Stimulated activated CD4-positive, alpha-beta T cell treated with anti-CD3 and anti-CD28 coated beads, Interleukin-2, amount 100 ng/mL, for 48 hours (primary cell): Measurements from ENCODE around the gene GARS1.
"Not testable (repeated sequence)": the region's sequence is repeated elsewhere in the genome, so short reads cannot be mapped to it uniquely, and the experiment has no call there.

ENCODE experiments used
- DNase-seq, 2 donors: peaks; one replicate each; pipeline ENCODE4 v3.0.0-alpha.2; 2020

The GARS1 gene

DNA sequence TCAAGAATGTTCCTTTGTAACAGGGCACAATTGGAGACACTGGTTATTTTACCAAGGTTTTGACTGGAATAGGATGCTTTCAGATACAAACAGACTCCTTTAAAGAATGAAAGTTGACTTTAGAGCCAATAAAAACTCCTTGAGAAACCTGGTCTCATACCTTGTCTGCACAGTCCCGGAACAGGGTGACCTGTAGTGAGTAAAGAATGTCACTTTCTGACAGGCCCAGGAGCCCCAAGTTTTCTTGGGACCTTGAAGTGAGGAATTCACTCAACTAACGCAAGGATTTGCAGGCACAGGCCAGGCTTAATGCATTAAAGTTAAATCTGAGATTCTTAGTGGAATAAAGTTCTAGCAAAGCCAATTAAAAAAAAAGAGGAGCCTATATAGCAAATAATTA, 11.5 kb upstream of the GARS1 start:
- no peak for DNase-seq

DNA sequence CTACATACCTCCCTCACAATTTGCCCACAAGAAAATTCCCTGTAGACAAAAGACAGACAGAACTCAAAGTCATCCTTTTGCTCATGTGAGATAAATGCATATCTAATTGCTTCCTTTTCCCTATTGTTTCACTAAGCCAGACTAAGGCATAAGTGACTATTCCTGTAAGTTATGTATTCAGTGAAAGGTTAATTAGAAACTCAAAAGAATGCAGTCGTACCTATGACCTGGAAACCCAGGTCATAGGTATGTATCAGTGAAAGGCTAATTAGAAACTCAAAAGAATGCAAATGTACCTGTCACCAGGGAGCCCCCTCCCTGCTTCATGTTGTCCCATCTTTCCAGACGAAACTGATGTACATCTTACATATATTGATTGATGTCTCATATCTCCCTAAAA, 10.3 kb upstream of the GARS1 start:
- no peak for DNase-seq

DNA sequence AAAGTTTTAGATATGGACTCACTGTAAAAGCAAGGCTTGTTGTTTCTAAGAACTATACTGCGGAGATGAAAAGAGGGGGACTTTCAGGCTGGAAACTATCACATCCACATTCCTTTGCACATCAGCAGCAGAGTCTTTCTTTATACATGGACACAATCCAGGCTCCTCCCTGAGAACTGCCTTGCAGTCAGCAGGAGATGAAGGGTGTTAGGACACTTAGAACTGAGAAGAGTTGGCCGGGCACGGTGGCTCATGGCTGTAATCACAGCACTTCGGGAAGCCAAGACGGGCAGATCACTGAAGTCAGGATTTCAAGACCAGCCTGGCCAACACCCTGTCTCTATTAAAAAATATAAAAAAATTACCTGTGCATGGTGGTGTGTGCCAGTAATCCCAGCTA, 9.7 kb upstream of the GARS1 start:
- DNase-seq = no peak

DNA sequence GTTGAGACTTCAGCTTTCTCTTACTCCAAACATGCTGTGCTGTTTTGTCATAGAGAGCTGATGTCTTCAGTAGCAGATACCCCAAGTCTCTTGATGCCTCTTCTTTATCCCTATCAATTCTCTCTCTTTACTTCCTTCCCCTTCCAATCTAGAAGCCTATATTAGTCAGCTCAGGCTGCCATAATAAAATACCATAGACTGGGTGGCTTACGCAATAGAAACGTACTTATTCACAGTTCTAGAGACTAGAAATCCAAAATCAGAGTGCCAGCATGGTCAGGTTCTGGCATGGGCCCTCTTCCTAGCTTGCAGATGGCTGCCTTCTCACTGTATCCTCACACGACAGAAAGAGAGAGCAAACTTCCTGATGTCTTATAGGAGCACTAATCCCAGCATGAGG, 9.0 kb upstream of the GARS1 start:
- DNase-seq = no peak

DNA sequence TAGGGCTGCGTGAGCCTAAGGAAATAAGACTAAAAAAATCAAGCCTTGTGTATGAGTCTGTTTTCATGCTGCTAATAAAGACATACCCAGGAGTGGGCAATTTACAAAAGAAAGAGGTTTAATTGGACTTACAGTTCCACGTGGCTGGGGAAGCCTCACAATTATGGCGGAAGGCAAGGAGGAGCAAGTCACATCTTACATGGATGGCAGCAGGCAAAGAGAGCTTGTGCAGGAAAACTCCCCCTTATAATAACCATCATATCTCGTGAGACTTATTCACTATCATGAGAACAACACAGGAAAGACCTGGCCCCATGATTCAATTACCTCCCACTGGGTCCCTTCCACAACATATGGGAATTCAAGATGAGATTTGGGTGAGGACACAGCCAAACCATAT, 7.1 kb upstream of the GARS1 start:
- DNase-seq = not testable (repeated sequence)

DNA sequence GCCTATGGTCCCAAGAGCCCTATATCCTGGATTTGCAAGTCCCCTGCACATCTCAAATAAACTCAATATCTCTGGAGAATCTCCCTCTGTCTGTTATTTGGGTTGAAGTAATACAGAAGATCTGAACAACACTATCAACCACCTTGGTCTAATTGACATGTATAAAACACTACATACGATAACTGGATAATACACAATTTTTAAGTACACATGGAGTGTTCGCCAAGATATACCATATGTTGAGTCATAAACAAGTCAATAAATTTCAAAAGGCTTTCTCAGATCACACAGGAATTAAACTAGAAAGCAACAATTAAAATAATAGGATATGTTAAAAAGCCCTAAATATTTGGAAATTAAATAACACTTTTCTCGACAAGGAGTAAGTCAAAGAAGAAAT, 5.6 kb upstream of the GARS1 start:
- DNase-seq = no peak

DNA sequence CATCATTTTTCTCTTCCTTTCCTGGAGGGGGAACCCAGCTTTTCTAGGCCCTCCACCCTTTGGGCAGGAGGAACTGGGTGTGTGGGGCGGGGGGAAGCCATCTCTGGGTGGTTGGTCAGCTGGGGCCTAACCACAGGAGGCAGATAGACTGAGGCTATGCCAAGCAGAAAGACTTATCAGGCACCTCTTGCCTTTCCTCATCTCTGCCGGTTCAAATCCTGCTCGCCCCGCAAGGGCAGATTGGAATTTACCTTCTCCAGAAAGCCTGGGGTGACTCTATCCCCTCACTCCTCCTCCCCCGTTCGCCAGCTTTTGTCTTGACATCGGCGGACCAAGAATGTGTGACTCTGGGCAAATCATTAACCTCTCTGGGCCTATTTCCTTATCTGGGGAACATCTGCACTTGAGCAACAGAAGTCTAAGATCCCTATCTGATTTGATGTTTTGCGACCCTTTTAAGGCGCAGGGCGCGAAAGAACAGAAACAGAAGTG, 584 bp upstream of the GARS1 start:
- peak; percentile 26 to 32 for DNase-seq

DNA sequence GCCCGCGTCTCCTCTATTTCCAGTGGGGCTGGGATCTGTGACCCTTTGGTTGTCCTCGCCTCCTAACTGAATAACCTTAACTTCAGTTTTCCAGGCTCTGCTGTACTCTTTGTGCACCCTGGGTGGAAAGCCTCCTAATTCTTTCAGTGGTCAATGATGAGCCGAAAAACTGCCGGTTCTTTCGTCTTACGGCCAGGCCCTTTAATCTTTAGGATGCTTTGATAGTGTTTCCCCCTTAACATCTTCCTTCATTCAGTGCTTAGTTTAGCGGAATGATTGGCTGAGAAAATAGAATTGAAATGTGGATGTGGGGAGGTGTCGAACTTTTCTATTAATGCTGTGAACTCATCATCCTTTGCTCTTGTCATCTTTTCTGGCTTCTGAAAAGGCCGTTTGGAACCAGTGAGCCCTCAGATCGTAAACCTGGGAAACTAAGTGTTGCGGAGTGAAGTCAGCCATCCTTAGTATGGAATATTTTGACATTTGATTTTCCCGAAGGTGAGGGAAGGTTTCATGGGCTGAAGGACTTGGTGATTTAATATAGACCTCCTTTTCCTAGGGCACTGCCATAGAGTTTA, 847 bp downstream of the GARS1 start:
- no peak for DNase-seq

DNA sequence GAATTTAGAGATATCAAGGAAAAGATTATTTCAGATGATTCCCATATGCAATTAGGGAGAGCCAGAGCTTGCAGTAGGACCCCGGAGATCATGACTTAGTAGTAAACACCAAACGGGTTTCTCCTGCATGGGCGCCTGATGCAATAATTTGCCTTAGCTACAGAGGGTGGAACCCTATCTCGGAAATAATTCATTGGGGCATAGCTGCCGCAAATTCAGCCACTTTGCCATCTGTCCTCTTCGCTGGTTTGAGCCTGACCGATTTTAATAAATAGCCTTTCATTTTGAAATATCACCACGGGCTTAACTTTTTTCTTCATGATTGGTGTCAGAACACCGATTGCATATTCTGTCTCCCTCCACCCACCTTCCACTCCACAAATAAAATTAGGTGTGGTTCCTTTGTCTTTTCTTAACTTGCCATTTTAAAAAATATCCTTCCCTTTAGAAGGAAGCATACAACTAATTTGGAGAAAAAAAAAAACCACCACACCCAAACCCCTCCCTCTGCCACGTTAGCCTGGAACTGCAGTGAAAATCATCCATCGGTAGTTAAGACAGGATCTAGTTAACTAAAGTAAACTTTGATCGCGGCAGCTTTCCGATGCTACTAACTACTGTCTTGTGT, 1.4 kb downstream of the GARS1 start:
- no peak for DNase-seq

DNA sequence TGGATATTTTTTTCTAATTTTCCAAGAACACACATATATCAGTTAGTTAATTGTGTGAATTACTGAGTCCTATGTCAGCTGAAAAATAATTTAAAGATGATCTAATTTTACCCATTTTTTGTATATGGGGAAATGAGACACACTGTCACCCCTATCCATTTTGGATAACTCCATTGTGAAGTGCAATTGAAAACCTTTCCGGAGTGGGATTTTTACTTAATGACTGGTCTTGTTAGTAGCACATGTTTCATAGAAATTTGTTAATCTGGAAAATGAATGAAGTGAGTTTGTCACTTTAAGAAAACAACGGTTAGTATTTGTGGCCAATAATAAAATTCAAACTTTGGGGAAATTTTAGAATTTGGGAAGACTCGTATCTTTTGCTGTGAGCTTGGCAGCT, 2.0 kb downstream of the GARS1 start:
- no peak for DNase-seq

DNA sequence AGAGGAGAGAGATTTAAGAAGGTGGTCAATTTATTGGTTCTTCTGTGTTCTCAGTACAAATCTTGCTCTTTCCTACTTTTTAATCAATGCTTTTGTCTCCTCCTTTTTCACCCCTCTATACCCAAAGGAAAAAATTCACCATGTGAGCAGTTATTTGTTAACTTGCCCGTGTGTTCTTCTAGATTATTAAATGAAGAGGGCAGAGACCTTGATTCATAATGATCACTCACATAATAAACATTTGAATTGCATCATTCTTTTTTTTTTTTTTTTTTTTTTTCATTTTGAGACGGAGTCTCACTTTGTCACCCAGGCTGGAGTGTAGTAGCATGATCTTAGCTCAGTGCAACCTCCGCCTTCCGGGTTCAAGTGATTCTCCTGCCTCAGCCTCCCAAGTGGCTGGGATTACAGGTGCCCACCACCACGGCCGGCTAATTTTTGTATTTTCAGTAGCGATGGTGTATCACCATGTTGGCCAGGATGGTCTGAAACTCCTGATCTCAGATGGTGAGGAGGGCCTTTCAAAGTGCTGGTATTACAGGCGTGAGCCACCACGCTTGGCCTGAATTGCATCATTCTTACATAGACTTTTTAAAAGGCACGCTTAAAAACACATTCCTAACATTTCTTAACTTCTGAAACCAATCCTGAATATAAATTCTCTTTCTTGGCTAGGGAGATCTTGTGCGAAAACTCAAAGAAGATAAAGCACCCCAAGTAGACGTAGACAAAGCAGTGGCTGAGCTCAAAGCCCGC, 3.6 kb downstream of the GARS1 start:
- no peak for DNase-seq

DNA sequence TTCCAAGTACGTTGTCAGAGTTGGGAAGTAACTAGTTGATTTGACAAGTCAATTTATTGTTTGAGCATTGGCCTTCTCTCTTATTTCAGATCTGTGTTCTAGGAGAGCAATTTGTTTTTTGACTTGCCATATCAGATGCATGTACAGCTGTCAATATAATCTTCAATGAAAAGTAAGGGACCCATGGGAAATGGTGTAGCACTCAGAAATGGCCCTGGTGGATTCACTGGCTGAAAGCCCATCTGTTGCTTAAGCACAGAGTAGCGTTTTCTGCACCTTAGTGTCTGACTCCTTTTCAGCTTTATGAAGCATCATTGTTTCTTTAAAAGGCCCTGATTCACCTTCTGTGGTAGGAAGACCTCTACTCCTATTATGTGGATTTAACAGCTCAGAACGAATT, 10.2 kb downstream of the GARS1 start:
- DNase-seq = no peak

DNA sequence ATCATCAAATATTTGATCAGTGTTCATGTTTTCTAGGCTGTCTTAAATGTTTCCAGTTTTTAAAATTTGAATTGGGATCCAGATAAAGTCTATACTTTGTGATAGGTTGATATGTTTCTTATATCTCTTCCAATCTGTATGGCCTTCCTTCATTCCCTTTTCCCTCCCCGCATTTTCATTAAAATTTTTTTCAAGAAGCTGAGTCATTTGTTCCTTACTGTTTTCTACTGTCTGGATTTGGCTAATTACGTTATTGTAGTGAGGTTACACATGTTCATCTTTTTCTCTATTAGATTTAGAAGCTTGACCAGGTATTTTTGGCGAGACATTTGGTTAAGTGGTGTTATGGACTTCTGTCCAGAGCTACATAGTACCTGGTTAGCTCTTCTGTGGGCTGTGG, 11.2 kb downstream of the GARS1 start:
- DNase-seq = no peak

DNA sequence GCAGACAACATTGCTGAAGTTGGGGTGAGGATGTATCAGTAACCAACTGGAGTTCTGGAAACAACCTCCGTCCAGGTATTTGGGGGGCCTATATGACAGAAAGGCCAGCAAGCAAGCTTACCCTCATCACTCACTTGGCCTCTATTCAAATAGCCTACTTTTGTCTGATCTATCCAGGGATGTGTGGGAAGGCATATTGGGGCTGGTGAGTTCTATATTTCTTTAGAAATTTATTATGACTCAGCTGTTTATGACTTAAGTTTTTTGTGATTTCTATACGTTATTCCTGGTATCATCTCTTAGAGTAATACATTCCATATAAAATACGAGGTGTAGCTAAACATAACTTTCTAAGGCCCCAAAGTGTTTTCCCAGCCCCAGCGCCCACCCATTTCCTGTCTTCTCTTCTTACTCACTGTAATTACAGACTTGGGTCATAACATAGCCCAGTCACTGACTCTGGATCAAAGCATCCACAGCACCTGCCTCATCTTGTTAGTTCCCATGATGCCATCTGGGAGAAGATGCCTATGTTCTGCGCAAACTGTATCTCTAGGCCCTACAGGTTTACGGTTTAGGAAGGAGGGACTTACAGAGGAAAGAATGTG, 18.1 kb downstream of the GARS1 start:
- DNase-seq = peak in 1 of 2 donors; percentile 37

DNA sequence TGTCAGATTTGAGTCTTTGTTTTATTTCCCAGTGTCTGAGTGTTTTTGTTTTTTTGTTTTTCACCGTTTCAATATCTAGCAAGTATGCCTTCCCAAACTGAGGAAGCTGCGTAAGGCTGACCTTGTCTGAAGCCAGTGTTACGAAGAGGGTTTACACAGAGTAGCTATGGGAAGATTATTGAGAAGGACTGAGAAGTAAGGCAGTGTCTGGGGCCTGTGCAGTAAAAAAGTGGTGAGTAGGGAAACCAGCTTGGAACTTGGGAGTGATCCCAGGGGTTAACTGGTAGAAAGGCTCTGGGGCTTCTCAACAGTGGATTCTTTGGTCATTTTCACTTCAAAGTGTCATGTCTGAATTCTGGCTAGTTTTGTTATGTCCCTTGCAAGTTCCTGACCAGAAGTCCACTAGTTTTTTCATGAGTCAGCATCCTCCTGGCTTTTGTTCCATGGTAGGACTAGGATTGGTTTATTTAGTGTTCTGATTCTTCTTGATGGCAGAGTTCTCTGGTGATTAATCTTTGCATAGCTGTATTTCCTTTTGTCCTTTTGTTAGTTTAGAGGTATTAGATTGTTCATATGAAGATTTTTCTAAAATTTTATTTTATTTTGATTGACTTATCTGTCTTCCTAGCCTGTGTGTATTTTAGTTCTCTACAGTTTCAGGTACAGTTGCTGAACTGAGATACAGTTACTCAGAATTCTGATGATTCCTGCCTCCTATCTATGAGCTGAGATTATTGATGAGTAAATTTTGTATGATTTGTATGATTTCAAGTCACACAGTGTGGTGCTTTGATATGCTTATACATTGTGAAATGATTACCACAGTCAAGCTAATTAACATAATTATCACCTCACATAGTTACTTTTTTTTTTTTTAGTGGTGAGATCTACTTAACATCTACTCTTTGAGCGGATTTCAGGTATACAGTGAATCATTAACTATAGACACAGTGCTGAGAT, 19.0 kb downstream of the GARS1 start:
- no peak for DNase-seq

DNA sequence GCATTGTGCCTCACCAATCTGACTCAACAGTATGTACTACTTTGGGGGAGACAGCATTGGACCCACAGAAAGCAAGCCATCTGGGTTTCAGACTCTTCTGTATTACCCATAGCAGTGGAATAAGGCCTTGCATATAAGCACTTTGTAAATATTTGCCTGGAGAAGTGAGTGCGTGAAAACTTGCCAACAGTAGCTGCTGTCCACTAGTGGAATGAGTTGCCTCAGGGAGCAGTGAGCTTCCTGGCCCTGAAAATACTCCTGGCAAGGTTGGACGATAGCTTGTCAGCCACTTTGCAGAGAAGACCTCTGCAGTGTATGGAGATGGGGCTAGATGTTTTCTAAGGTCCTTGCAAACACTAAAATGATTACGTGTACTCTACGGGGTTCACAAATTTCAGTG, 21.6 kb downstream of the GARS1 start:
- DNase-seq = no peak

DNA sequence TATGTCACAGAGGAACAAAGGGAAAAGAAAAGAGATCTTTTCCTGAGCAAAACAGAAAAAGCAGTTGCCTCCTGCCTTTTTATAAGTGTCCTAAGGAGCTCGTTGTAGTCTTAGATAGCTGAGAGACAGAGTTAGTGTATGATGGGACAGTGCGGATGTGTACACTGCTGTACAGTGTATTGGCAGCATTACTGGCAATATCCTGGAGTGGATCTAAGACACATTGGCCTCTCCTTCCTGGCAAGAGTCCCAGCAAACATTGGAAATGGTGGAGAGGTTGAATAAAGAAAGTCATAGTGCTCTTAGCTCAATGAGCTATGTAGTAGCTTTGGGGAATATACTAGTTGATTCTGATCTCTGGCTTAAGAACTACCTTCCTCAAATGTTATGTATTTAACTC, 22.7 kb downstream of the GARS1 start:
- DNase-seq = no peak

DNA sequence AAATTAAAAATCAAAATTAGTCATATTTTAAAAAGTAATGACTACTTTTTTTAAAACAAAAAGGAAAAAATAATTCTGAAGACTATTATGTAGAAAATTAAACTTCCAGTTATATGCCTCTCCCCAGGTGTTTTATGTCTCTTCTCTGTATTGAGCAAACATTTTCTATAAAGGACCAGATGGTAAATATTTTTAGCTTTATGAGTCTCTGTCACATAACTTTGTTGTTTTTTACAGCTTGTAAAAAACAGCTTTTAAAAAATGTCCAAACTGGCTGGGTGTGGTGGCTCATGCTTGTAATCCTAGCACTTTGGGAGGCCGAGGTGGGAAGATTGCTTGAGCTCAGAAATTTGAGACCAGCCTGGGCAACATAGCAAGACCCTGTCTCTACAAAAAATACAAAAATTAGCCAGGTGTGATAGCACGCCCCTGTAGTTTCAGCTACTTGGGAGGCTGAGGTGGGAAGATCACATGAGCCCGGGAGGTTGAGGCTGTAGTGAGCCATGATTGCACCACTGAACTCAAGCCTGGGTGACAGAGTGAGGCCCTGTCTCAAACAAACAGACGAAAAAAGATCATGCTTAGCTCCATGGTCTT, 23.5 kb downstream of the GARS1 start:
- no peak for DNase-seq

DNA sequence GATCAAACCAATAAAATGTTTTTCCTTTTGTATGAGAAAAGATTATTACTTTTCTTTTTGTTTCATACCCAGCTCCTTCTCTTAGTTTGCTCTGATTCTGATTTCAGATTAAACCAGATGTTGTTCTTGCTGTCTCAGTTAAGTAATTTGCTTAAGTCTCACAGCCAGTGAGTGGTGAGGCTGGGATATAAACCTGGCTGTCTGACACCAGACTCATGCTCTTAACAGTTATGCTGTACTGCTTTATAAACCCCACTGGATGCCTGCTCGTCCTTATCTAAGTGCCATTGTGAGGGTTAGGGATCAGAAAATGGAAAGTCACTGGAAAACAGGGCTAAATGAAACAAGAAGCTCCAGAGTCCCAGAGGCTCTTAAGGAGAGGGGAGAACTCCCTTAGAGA, 24.3 kb downstream of the GARS1 start:
- no peak for DNase-seq

DNA sequence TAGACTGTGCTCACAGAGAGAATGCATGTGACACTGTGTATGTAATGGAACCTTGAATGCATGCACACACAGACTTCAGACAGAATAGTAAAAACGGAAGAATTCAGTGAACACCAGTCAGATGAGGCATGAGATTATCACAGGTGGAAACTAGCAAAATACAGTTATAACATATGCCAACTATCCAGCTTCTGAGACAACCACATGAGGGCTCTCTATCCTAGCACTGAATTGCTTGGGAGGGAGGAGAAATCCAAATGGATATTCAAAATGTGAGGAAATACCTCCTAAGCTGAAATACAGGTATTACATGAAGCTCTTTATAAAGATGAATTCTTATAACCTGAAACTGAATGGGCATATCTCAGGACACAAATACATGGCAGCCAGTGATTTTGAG, 30.6 kb downstream of the GARS1 start:
- DNase-seq = no peak

DNA sequence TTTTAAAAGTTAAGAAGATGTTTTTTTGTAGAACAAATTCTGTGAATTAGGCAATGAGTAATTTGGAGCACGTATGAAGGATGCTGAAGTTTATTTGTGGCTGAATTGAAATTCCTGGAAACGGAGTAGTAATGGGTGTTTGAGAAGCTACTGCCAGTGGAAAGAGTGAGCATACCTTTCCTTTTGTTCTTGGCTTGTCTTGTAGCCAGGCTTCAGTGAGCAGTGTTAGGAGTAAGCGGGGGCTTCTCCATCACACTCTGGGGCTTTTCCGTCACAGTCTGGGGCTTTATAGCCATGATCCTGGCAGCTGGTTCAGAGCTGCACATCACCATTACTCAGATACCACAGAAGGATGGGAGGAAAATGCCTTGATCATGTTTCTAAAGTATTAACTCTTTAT, 32.3 kb downstream of the GARS1 start:
- no peak for DNase-seq

DNA sequence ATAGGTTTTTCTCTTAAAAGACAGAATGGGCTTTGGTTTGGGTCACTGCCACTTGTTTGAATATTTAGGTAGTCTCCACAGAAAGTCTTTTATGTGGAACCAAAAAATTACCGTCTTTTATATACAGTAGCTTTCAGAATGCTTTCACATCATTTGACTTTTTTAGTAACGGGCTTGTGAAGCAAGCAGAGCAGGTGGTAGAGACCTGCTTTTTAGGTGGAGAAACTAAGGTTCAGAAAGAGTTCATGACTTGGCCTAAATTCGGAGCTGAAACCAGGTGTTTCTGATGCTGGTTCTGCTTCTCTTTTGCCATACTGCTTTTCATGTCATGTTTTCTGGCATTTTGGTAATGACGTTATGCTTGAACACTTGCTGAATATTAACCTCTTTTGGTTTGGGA, 36.3 kb downstream of the GARS1 start:
- DNase-seq = no peak
